Gastrocnemius medialis (tissue), 4 donors: Measurements from ENCODE around the gene PDE10A. TPM values are rescaled to one million over a fixed set of nuclear protein-coding genes. Genes with fewer than 3 reads are reported as not detected.

ENCODE experiments used
- ATAC-seq, 2 donors: fragments of 150-250 bp; one replicate each; pipeline ENCODE4 v1.9.1; 2016
- DNase-seq, 2 donors: peaks; one replicate each; pipeline ENCODE4 v3.0.0-alpha.2; 2019
- H3K27ac ChIP-seq, 4 donors: fragments of 200-600 bp; sonication (generic); 1 replicate in 1 of 4; 2 replicates in 3 of 4; pipeline ENCODE4 v1.5.1; 2016 to 2018; ENCODE audit warnings: mild to moderate bottlenecking in 2 of 4, moderate library complexity in 1 of 4
- H3K27me3 ChIP-seq, 3 donors: fragments of 200-600 bp; sonication (generic) in 2 of 3; 1 replicate in 1 of 3; 2 replicates in 2 of 3; pipeline versions ENCODE4 v1.5.1 to v1.6.0; 2016 to 2019; ENCODE audit warnings: mild to moderate bottlenecking in 1 of 3, moderate library complexity in 1 of 3
- H3K36me3 ChIP-seq, 2 donors: fragments of 200-600 bp; sonication (generic) in 1 of 2; one replicate each; pipeline ENCODE4 v1.5.1; 2017 to 2018
- H3K4me1 ChIP-seq, 2 donors: fragments of 200-600 bp; sonication (generic) in 1 of 2; one replicate each; pipeline ENCODE4 v1.5.1; 2016 to 2017; ENCODE audit warnings: mild to moderate bottlenecking in 2 of 2
- H3K4me3 ChIP-seq, 4 donors: fragments of 200-600 bp; sonication (generic) in 3 of 4; 1 replicate in 1 of 4; 2 replicates in 3 of 4; pipeline ENCODE4 v1.5.1; 2016 to 2019; ENCODE audit warnings: mild to moderate bottlenecking in 2 of 4
- H3K9me3 ChIP-seq, 3 donors: fragments of 200-600 bp; sonication (generic) in 2 of 3; 1 replicate in 1 of 3; 2 replicates in 2 of 3; pipeline ENCODE4 v1.5.1; 2016 to 2019
- POLR2A ChIP-seq, 2 donors: fragments of 450-650 bp; IDR thresholded peaks; one replicate each; pipeline ENCODE4 v1.6.1; 2017; ENCODE audit warnings: antibody characterized with exemption in 2 of 2, mild to moderate bottlenecking in 2 of 2, moderate library complexity in 2 of 2
- in situ Hi-C, 4 donors: fragments of 200-750 bp; cut with MboI; loops; one replicate each; pipeline versions ENCODE4 v1.15.0 to v1.8.0; 2017; ENCODE audit warnings: low sequenced_read_pairs in 4 of 4
- intact Hi-C: fragments of 100-400 bp; cut with DNase I; formaldehyde crosslinking; loops from one replicate; pipeline ENCODE4 v1.15.1; 2023; ENCODE audit warnings: low total_unique reads
- total RNA-seq, 4 donors: library from RNA; depleted of rRNA; stranded (reverse); fragments of >200 nt; gene quantifications; one replicate each; pipeline versions ENCODE4 v1.1.0 to v1.2.3, GENCODE V29; 2016
- TF ChIP-seq, protein P1 (sequence below), 5 experiments: fragments of 450-650 bp in 3 of 5; fragments of 200-600 bp in 2 of 5; sonication (generic) in 2 of 5; IDR thresholded peaks in 4 of 5; conservative IDR thresholded peaks in 1 of 5; 1 replicate in 4 of 5; 2 replicates in 1 of 5; pipeline ENCODE4 v1.5.1; 2016 to 2019; ENCODE audit warnings: antibody characterized with exemption in 5 of 5, mild to moderate bottlenecking in 3 of 5, moderate library complexity in 3 of 5

PDE10A gene
- total RNA-seq, 4 donors from 2014 or later, result 0.24 to 1.5 (median 1.2) TPM

DNA sequence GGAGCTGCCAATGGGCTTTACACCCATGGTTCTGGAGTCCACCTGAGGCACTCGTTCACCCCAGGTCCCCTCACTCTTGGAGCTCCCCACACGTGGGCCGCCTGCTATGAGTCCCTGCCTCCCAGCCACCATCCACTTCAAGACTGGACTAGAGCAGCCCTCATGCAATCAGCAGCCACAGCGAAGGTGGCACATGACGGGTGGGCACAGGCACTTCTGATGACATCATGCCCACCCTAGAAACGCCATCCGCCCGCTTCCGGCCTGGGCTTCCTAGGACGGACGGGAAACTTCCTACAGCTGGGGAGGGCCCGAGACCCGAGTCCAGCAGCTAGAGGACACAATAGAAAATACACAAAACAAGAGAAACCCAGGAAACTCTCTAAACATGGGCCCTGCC lies 85.5 kb downstream of the PDE10A start:
- H3K27ac ChIP-seq, result no peak overlapping the region
- no peaks in the 10 kb centered on the region for H3K27me3 ChIP-seq
- ATAC-seq, result no peak
- TF ChIP-seq POLR2A (IDR thresholded peaks at IDR 0.05), result no peak
- TF ChIP-seq, protein P1, sequence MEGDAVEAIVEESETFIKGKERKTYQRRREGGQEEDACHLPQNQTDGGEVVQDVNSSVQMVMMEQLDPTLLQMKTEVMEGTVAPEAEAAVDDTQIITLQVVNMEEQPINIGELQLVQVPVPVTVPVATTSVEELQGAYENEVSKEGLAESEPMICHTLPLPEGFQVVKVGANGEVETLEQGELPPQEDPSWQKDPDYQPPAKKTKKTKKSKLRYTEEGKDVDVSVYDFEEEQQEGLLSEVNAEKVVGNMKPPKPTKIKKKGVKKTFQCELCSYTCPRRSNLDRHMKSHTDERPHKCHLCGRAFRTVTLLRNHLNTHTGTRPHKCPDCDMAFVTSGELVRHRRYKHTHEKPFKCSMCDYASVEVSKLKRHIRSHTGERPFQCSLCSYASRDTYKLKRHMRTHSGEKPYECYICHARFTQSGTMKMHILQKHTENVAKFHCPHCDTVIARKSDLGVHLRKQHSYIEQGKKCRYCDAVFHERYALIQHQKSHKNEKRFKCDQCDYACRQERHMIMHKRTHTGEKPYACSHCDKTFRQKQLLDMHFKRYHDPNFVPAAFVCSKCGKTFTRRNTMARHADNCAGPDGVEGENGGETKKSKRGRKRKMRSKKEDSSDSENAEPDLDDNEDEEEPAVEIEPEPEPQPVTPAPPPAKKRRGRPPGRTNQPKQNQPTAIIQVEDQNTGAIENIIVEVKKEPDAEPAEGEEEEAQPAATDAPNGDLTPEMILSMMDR (IDR thresholded peaks at IDR 0.05 in 4 of 5, conservative IDR thresholded peaks at IDR 0.05 in 1 of 5), result no peak
- no peaks in the 10 kb centered on the region for H3K9me3 ChIP-seq
- H3K4me1 ChIP-seq, result no peaks in the 10 kb centered on the region
- H3K4me3 ChIP-seq, result no peak overlapping the region
- intact Hi-C loops (no loop called here), in situ Hi-C loops (no loop called here)
- H3K36me3 ChIP-seq, result no peaks in the 10 kb centered on the region
- DNase-seq, result no peak

DNA sequence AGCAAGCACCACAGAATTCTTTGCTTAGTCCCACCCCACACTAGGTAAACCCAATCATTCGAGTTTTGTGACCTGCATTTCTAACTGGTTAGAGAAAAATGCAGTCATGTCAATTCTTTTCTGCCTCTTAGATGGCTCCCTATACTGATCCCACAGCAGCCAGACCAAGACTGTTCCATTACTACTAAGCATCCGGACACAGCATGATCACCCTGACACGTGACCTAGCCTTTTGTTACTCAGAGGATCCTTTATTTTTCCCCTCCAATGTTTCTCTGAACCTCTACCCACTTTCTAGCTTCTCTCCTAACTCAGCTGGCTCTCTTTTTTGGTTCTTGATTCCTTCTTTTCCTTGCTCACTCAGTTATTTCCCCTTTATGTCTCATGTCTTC lies 87.9 kb downstream of the PDE10A start:
- Histone ChIP-seq H3K36me3 (no peaks in the 10 kb centered on the region), H3K4me1 (no peaks in the 10 kb centered on the region), H3K27me3 (no peaks in the 10 kb centered on the region), H3K27ac (peak overlapping the region in 3 of 4 donors; percentile 43 to 50 (median 49)), H3K4me3 (no peak overlapping the region), H3K9me3 (no peaks in the 10 kb centered on the region)
- in situ Hi-C loops, result no loop called here
- no peak for TF ChIP-seq POLR2A (IDR thresholded peaks at IDR 0.05)
- TF ChIP-seq, protein P1 (IDR thresholded peaks at IDR 0.05 in 4 of 5, conservative IDR thresholded peaks at IDR 0.05 in 1 of 5), result no peak
- DNase-seq (no peak), ATAC-seq (no peak)
- intact Hi-C loops, result no loop called here

DNA sequence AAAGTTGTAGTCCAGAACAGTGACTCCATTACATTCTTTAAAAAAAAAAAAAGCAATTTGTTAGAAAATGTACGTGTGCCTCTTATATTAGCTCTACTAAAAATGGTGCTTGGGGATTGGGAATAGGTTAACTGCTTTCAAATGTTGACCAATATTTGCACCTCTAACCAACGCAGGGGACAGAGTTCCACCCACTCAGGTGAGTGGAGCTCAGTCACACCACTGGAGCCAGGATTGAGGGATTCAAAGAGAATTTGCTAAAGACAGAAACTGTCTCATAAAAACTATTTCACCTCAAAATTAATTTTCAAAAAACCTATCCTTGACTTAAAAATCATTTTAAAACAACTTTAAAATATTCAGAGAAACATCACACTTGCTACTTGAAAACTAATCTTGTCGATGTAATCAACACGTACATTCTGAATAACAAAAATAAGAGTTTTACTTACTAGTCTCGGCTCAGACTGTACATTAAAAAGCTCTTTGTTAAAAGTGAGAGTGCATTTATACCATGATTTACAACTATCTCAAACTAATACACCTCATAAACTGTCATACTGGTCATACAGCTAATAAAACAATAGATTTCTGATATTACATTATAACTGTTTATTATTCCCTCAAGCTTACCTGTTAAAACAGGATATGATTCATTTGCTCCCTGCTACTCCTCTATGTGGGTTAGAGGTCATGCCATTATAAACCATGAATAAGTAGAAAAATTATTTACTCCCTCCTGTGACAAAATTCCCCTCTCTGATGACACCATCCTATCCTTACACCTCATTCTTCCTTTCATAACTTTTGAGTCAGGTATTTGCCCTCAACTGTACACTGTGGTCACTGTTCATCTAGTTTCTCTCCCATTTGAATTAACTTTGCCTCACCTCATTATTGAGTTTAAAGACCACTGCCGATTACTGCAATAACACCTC lies 88.6 kb downstream of the PDE10A start:
- Histone ChIP-seq H3K27me3 (no peaks in the 10 kb centered on the region), H3K4me1 (no peaks in the 10 kb centered on the region), H3K4me3 (no peak overlapping the region), H3K27ac (peak overlapping the region in 3 of 4 donors; percentile 43 to 50 (median 49)), H3K36me3 (no peaks in the 10 kb centered on the region), H3K9me3 (no peaks in the 10 kb centered on the region)
- no peak for TF ChIP-seq POLR2A (IDR thresholded peaks at IDR 0.05)
- TF ChIP-seq, protein P1 (IDR thresholded peaks at IDR 0.05 in 4 of 5, conservative IDR thresholded peaks at IDR 0.05 in 1 of 5), result no peak
- intact Hi-C loops, result no loop called here
- DNase-seq (no peak), ATAC-seq (peak in 1 of 2 donors; percentile 22)
- in situ Hi-C loops, result no loop called here

DNA sequence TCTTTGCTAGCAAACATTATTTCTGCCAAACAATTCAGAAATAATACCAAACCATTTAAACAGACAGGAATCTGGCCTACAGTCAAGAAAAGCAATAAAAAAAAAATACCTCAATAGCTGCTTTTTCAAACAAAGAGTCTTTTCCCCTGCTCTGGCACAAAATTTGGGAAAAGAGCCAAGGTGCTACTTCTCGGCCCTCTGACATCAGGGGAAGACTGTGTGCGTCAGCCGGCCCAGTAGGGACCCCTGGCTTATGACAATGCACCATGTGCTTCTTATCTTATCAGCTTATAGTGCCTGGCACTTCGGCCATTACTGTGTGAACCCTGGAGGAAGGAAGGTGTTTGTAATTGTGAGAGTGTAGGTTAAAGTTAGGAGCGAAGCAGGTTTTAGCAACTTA lies 89.4 kb downstream of the PDE10A start:
- peak overlapping the region in 3 of 4 donors; percentile 43 to 50 (median 49) for H3K27ac ChIP-seq
- intact Hi-C loops, result no loop called here

More for the DNA sequence above, 89.4 kb downstream of the PDE10A start:
- in situ Hi-C loops, result no loop called here
- DNase-seq (no peak), ATAC-seq (peak; percentile 56 to 72)
- Histone ChIP-seq H3K9me3 (no peaks in the 10 kb centered on the region), H3K36me3 (no peaks in the 10 kb centered on the region), H3K4me1 (no peaks in the 10 kb centered on the region), H3K4me3 (no peak overlapping the region), H3K27me3 (no peaks in the 10 kb centered on the region)
- TF ChIP-seq POLR2A (IDR thresholded peaks at IDR 0.05), result peak in 1 of 2 donors; percentile 22
- TF ChIP-seq, protein P1 (IDR thresholded peaks at IDR 0.05 in 4 of 5, conservative IDR thresholded peaks at IDR 0.05 in 1 of 5), result no peak
